Keratinocyte (primary cell): Measurements from ENCODE around the gene CDR2L. TPM values are rescaled to one million over a fixed set of nuclear protein-coding genes. Genes with fewer than 3 reads are reported as not detected.

Source experiments
- DNase-seq: peaks from one replicate; pipeline ENCODE4 v3.0.0-alpha.2; 2011; ENCODE audit warnings: low read depth, missing footprints, low spot score
- FAIRE-seq: peaks from 2 replicates; lab custom pipeline; 2011; peaks lifted over from hg19 to GRCh38; lab: Jason Lieb, UNC
- H2AFZ ChIP-seq: 2 replicates; pipeline ENCODE4 v1.6.0; 2012; ENCODE audit warnings: low read length, control low read depth, inconsistent platforms; ENCODE audit not compliant: control insufficient read depth
- H3K27ac ChIP-seq: 2 replicates; pipeline ENCODE4 v1.5.1; 2011; ENCODE audit warnings: low read length; ENCODE audit not compliant: control insufficient read depth, insufficient read depth
- H3K27me3 ChIP-seq: 3 replicates; pipeline ENCODE4 v1.6.0; 2011; ENCODE audit warnings: low read length; ENCODE audit not compliant: control insufficient read depth, insufficient read depth; ENCODE audit errors: extremely low read depth
- H3K36me3 ChIP-seq, 2 experiments: 2 replicates in 1 of 2; 3 replicates in 1 of 2; pipeline ENCODE4 v1.5.1; 2011; ENCODE audit warnings: low read length in 2 of 2, mild to moderate bottlenecking in 1 of 2; ENCODE audit not compliant: control insufficient read depth in 2 of 2, insufficient read depth in 2 of 2; ENCODE audit errors: extremely low read depth in 1 of 2
- H3K4me1 ChIP-seq: 3 replicates; pipeline ENCODE4 v1.5.1; 2011; ENCODE audit warnings: low read length; ENCODE audit not compliant: control insufficient read depth, insufficient read depth; ENCODE audit errors: extremely low read depth
- H3K4me2 ChIP-seq: 3 replicates; pipeline ENCODE4 v1.6.0; 2011; ENCODE audit warnings: low read depth, low read length; ENCODE audit not compliant: control insufficient read depth, insufficient read depth; ENCODE audit errors: extremely low read depth
- H3K4me3 ChIP-seq, 3 experiments: fragments of 200-600 bp in 1 of 3; sonication (generic) in 1 of 3; 2 replicates in 2 of 3; 3 replicates in 1 of 3; pipeline ENCODE4 v1.5.1; 2011 to 2016; ENCODE audit warnings: low read length in 3 of 3, mild to moderate bottlenecking in 3 of 3, control low read depth in 2 of 3, inconsistent platforms in 1 of 3, low read depth in 1 of 3, mixed read lengths in 1 of 3, mixed run types in 1 of 3, moderate library complexity in 1 of 3; ENCODE audit not compliant: control insufficient read depth in 2 of 3, insufficient read depth in 2 of 3; ENCODE audit errors: extremely low read depth in 1 of 3
- H3K79me2 ChIP-seq: 2 replicates; pipeline ENCODE4 v1.6.0; 2012; ENCODE audit warnings: low read length; ENCODE audit not compliant: control insufficient read depth, insufficient read depth
- H3K9ac ChIP-seq: 3 replicates; pipeline ENCODE4 v1.6.0; 2011; ENCODE audit warnings: low read length; ENCODE audit not compliant: control insufficient read depth, insufficient read depth; ENCODE audit errors: extremely low read depth
- H3K9me1 ChIP-seq: 3 replicates; pipeline ENCODE4 v1.6.0; 2011; ENCODE audit warnings: low read length; ENCODE audit not compliant: control insufficient read depth, insufficient read depth; ENCODE audit errors: extremely low read depth
- H3K9me3 ChIP-seq: 2 replicates; pipeline ENCODE4 v1.5.1; 2012; ENCODE audit warnings: low read depth, low read length; ENCODE audit not compliant: control insufficient read depth
- H4K20me1 ChIP-seq: 3 replicates; pipeline ENCODE4 v1.6.0; 2011; ENCODE audit warnings: low read length; ENCODE audit not compliant: control insufficient read depth, insufficient read depth; ENCODE audit errors: extremely low read depth
- EZH2 ChIP-seq: IDR thresholded peaks from one replicate; pipeline ENCODE4 v1.6.1; 2012; ENCODE audit warnings: inconsistent platforms, mild to moderate bottlenecking, low read length, moderate library complexity
- dilution Hi-C: fragments of 300-500 bp; cut with MboI; formaldehyde crosslinking; loops from one replicate; pipeline ENCODE4 v1.7.0; 2020; ENCODE audit warnings: low sequenced_read_pairs; ENCODE audit not compliant: extremely low pct_ligation_motif_present
- polyA plus RNA-seq, 5 experiments: library from polyadenylated mRNA; depleted of rRNA in 3 of 5; stranded (reverse) in 3 of 5; stranded (forward) in 1 of 5; unstranded in 1 of 5; fragments of >200 nt; gene quantifications; 1 replicate in 1 of 5; 2 replicates in 3 of 5; 3 replicates in 1 of 5; pipeline versions ENCODE4 v1.2.1 to v1.2.3, GENCODE V29; 2011 to 2012; ENCODE audit warnings: missing spikeins in 2 of 5, low read depth in 1 of 5, low replicate concordance in 1 of 5
- TF ChIP-seq, protein P1 (sequence below), 3 experiments: IDR thresholded peaks in 1 of 3; conservative IDR thresholded peaks in 1 of 3; optimal IDR thresholded peaks in 1 of 3; 2 replicates in 2 of 3; 3 replicates in 1 of 3; pipeline versions ENCODE3 to v1.5.1; 2011; ENCODE audit warnings: low read length in 3 of 3, mild to moderate bottlenecking in 3 of 3, moderate library complexity in 2 of 3, control low read depth in 1 of 3, inconsistent platforms in 1 of 3; ENCODE audit not compliant: insufficient read depth in 2 of 3; ENCODE audit errors: extremely low read depth in 1 of 3

The CDR2L gene
- polyA plus RNA-seq, 1 donor (not counting 4 experiments of a cell fraction or from before 2014, with no cell fraction given): 7.1 TPM

DNA sequence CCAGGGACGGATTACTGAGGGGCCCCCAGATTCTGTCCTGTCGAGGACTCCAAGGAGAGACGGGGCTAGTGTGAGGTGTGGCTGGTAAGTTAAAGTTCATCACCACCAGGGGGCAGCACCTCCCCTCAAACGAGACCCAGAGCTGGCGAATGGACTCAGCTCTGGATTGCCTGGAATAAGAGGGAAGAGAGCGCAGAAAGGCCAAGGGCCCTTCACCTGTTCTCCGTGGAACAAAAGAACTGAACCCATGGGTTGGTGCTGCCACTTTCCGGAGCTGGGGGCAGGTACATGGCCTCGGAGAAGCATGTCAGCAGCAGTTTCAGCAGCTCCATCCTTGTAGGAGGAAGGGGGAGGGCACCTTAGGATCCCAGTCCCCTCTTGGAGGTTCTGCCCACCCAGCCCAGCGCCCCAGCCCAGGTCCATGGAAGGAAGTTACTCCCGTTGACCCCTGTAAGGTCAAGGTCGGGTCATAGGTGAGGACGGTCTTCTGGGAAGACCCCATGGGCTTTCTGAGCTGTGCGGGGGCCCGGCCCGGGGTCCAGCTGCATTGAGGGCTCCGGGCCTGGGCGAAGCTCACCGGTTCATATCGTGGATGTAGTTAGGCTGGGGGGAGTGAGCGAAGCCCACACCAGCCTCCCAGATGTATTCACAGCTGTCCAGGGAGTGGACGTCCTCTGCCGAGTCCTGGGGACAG, 25.6 kb upstream of the CDR2L start:
- H3K27ac ChIP-seq: no peak overlapping the region
- H3K9me1 ChIP-seq: no peaks in the 10 kb centered on the region
- H3K79me2 ChIP-seq: no peaks in the 10 kb centered on the region
- peaks cover 9% of the 10 kb centered on the region for H3K4me1 ChIP-seq
- no peak overlapping the region for H2AFZ ChIP-seq
- dilution Hi-C loops: no loop called here
- H3K36me3 ChIP-seq: no peaks in the 10 kb centered on the region
- H3K27me3 ChIP-seq: no peaks in the 10 kb centered on the region
- no peak for TF ChIP-seq EZH2
- TF ChIP-seq, protein P1, sequence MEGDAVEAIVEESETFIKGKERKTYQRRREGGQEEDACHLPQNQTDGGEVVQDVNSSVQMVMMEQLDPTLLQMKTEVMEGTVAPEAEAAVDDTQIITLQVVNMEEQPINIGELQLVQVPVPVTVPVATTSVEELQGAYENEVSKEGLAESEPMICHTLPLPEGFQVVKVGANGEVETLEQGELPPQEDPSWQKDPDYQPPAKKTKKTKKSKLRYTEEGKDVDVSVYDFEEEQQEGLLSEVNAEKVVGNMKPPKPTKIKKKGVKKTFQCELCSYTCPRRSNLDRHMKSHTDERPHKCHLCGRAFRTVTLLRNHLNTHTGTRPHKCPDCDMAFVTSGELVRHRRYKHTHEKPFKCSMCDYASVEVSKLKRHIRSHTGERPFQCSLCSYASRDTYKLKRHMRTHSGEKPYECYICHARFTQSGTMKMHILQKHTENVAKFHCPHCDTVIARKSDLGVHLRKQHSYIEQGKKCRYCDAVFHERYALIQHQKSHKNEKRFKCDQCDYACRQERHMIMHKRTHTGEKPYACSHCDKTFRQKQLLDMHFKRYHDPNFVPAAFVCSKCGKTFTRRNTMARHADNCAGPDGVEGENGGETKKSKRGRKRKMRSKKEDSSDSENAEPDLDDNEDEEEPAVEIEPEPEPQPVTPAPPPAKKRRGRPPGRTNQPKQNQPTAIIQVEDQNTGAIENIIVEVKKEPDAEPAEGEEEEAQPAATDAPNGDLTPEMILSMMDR (optimal IDR thresholded peaks at IDR 0.05 in 1 of 3, IDR thresholded peaks at IDR 0.05 in 1 of 3, conservative IDR thresholded peaks at IDR 0.05 in 1 of 3; ENCODE audit: extremely low read depth in 1 of 3, insufficient read depth in 2 of 3, low read length in 3 of 3): peak; percentile 63 to 91 (median 68)
- DNase-seq: peak; percentile 50
- H3K9me3 ChIP-seq: no peaks in the 10 kb centered on the region
- FAIRE-seq: peak; percentile 85
- H3K9ac ChIP-seq: no peak overlapping the region
- no peak overlapping the region for H3K4me2 ChIP-seq
- no peak overlapping the region for H3K4me3 ChIP-seq
- H4K20me1 ChIP-seq: no peaks in the 10 kb centered on the region

DNA sequence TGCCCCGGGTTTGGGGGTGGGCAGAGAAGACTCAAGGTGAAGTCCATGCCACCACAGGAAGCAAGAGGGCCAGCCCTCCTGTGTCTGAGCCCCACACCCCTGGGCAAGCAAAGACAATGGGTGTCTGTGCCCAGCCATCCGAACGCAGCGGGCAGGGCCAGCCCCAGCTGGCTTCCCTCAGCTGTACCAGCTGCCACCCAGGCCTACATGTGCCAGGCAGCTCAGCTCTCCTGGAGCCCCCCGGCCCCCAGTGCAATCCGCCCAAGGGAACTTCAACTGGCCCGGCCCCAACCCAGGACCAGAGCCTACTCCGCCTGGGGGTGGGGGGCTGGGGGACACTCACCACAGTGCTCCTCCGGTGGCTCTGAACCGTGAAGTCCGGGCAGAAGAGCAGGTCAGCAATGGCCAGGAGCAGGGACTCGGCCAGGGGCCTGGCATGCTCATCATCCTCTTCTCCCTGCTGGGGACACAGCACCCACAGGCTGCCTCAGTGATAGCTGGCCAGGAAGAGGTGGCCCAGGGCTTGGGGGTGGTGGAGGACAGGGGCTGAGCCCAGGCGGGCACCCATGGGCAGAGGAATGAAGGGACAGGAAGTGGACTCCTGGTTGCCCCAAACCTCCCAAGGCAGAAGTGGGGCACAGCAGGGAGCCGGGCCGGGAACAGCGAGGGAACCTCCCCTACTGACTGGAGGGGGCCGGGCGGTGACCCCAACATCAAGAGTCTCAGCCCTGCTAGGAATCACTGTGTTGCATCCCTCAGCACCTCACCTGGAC, 24.6 kb upstream of the CDR2L start:
- H3K4me1 ChIP-seq: peaks cover 9% of the 10 kb centered on the region
- H3K4me3 ChIP-seq: no peak overlapping the region
- no peak for FAIRE-seq
- no peak overlapping the region for H3K4me2 ChIP-seq
- no peak overlapping the region for H3K9ac ChIP-seq
- DNase-seq: no peak
- H3K27ac ChIP-seq: no peak overlapping the region
- no peak overlapping the region for H2AFZ ChIP-seq
- no peaks in the 10 kb centered on the region for H3K36me3 ChIP-seq
- TF ChIP-seq EZH2: no peak
- TF ChIP-seq, protein P1 (optimal IDR thresholded peaks at IDR 0.05 in 1 of 3, IDR thresholded peaks at IDR 0.05 in 1 of 3, conservative IDR thresholded peaks at IDR 0.05 in 1 of 3; ENCODE audit: extremely low read depth in 1 of 3, insufficient read depth in 2 of 3, low read length in 3 of 3): no peak
- dilution Hi-C loops: no loop called here
- H4K20me1 ChIP-seq: no peaks in the 10 kb centered on the region
- no peaks in the 10 kb centered on the region for H3K9me1 ChIP-seq
- H3K9me3 ChIP-seq: no peaks in the 10 kb centered on the region
- no peaks in the 10 kb centered on the region for H3K79me2 ChIP-seq
- no peaks in the 10 kb centered on the region for H3K27me3 ChIP-seq
